LNCAP (cell line): ENCODE measurements around the gene SSR2.

ENCODE experiments used
- CTCF ChIP-seq: fragments of 450-650 bp; IDR thresholded peaks from 2 replicates; pipeline ENCODE4 v1.5.1; 2017; ENCODE audit warnings: mild to moderate bottlenecking

Gene SSR2

GRCh38 chr1:156052862-156053767, 32.4 kb upstream of the SSR2 start:
- TF ChIP-seq CTCF, result no peak

GRCh38 chr1:156051011-156051725, 30.4 kb upstream of the SSR2 start:
- no peak for TF ChIP-seq CTCF

- TF ChIP-seq CTCF, result no peak
Measured at GRCh38 chr1:156050376-156050775, 29.6 kb upstream of the SSR2 start.

- no peak for TF ChIP-seq CTCF
Measured at GRCh38 chr1:156048663-156049258, 28.0 kb upstream of the SSR2 start.

GRCh38 chr1:156045076-156045475, 24.3 kb upstream of the SSR2 start:
- TF ChIP-seq CTCF, result no peak

GRCh38 chr1:156042828-156043227, 22.1 kb upstream of the SSR2 start:
- TF ChIP-seq CTCF, result no peak

GRCh38 chr1:156033011-156033410, 12.3 kb upstream of the SSR2 start:
- TF ChIP-seq CTCF, result no peak
